DND-41 (cell line): ENCODE results near the gene SH2D3C.

ENCODE experiments used
- ATAC-seq: fragments of 200-7000 bp; cut with Tn5 transposase; 3 replicates; pipeline ENCODE4 v1.9.1; 2021; ENCODE audit warnings: low read depth; ENCODE audit not compliant: insufficient read depth
- DNase-seq: peaks from one replicate; pipeline ENCODE4 v3.0.0-alpha.2; 2020
- H2AFZ ChIP-seq: 2 replicates; pipeline ENCODE4 v1.6.0; 2012; ENCODE audit warnings: low read depth, low read length
- H3K27ac ChIP-seq: 2 replicates; pipeline ENCODE4 v1.5.1; 2012; ENCODE audit warnings: low read length, inconsistent platforms
- H3K27me3 ChIP-seq: fragments of 200-600 bp; sonication (generic); 2 replicates; pipeline ENCODE4 v1.6.0; 2012; ENCODE audit warnings: low read length, mild to moderate bottlenecking, inconsistent platforms; ENCODE audit not compliant: insufficient read depth, poor library complexity
- H3K36me3 ChIP-seq: 2 replicates; pipeline ENCODE4 v1.5.1; 2012; ENCODE audit warnings: low read length, inconsistent platforms; ENCODE audit not compliant: insufficient read depth
- H3K4me1 ChIP-seq: 2 replicates; pipeline ENCODE4 v1.5.1; 2012; ENCODE audit warnings: mild to moderate bottlenecking, low read length; ENCODE audit not compliant: insufficient read depth
- H3K4me2 ChIP-seq: 2 replicates; pipeline ENCODE4 v1.6.0; 2012; ENCODE audit warnings: mild to moderate bottlenecking, moderate library complexity, low read length, inconsistent platforms; ENCODE audit not compliant: insufficient read depth
- H3K4me3 ChIP-seq, 2 experiments: fragments of 200-600 bp in 1 of 2; shearing (Covaris generic) in 1 of 2; 2 replicates each; pipeline ENCODE4 v1.5.1; 2012 to 2016; ENCODE audit warnings: inconsistent platforms in 2 of 2, low read length in 2 of 2, mild to moderate bottlenecking in 2 of 2, low read depth in 1 of 2, moderate library complexity in 1 of 2
- H3K79me2 ChIP-seq: 2 replicates; pipeline ENCODE4 v1.6.0; 2012; ENCODE audit warnings: low read length, inconsistent platforms; ENCODE audit not compliant: insufficient read depth
- H3K9ac ChIP-seq: 2 replicates; pipeline ENCODE4 v1.6.0; 2012; ENCODE audit warnings: low read depth, mild to moderate bottlenecking, inconsistent platforms, low read length, moderate library complexity
- H3K9me3 ChIP-seq: 2 replicates; pipeline ENCODE4 v1.5.1; 2012; ENCODE audit warnings: low read length, moderate library complexity, mild to moderate bottlenecking, inconsistent platforms; ENCODE audit not compliant: insufficient read depth, severe bottlenecking
- H4K20me1 ChIP-seq: 2 replicates; pipeline ENCODE4 v1.6.0; 2012; ENCODE audit warnings: low read length; ENCODE audit not compliant: insufficient read depth
- EZH2 ChIP-seq: IDR thresholded peaks from 3 replicates; pipeline ENCODE4 v1.6.1; 2012; ENCODE audit warnings: borderline replicate concordance, low read depth, mild to moderate bottlenecking, moderate library complexity, low read length, inconsistent platforms; ENCODE audit not compliant: severe bottlenecking
- TF ChIP-seq, protein P1 (sequence below): IDR thresholded peaks from 2 replicates; pipeline ENCODE4 v1.5.1; 2012; ENCODE audit warnings: borderline replicate concordance, low read length, moderate library complexity, mild to moderate bottlenecking; ENCODE audit not compliant: poor library complexity, severe bottlenecking; ENCODE audit errors: extremely low read depth

Gene SH2D3C

DNA sequence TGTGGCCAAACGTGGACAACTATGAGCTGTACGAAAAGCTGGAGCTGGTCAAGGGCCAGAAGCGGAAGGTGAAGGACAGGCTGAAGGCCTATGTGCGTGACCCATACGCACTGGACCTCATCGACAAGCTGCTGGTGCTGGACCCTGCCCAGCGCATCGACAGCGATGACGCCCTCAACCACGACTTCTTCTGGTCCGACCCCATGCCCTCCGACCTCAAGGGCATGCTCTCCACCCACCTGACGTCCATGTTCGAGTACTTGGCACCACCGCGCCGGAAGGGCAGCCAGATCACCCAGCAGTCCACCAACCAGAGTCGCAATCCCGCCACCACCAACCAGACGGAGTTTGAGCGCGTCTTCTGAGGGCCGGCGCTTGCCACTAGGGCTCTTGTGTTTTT lies 10.7 kb upstream of the SH2D3C start:
- no peak for DNase-seq
- H4K20me1 ChIP-seq, result peaks cover 51% of the 10 kb centered on the region
- H3K36me3 ChIP-seq, result peaks cover 67% of the 10 kb centered on the region
- no peak overlapping the region for H3K4me3 ChIP-seq
- no peaks in the 10 kb centered on the region for H3K9me3 ChIP-seq
- peaks cover 52% of the 10 kb centered on the region for H3K4me1 ChIP-seq
- no peak for ATAC-seq
- H3K4me2 ChIP-seq, result no peak overlapping the region
- no peaks in the 10 kb centered on the region for H3K27me3 ChIP-seq
- no peak overlapping the region for H3K9ac ChIP-seq
- H3K79me2 ChIP-seq, result peaks cover 49% of the 10 kb centered on the region
- no peak overlapping the region for H2AFZ ChIP-seq
- H3K27ac ChIP-seq, result no peak overlapping the region
- no peak for TF ChIP-seq EZH2
- TF ChIP-seq, protein P1, sequence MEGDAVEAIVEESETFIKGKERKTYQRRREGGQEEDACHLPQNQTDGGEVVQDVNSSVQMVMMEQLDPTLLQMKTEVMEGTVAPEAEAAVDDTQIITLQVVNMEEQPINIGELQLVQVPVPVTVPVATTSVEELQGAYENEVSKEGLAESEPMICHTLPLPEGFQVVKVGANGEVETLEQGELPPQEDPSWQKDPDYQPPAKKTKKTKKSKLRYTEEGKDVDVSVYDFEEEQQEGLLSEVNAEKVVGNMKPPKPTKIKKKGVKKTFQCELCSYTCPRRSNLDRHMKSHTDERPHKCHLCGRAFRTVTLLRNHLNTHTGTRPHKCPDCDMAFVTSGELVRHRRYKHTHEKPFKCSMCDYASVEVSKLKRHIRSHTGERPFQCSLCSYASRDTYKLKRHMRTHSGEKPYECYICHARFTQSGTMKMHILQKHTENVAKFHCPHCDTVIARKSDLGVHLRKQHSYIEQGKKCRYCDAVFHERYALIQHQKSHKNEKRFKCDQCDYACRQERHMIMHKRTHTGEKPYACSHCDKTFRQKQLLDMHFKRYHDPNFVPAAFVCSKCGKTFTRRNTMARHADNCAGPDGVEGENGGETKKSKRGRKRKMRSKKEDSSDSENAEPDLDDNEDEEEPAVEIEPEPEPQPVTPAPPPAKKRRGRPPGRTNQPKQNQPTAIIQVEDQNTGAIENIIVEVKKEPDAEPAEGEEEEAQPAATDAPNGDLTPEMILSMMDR, result no peak

GRCh38 chr9:127788337-127789011 lies 10.0 kb upstream of the SH2D3C start:
- peaks cover 51% of the 10 kb centered on the region for H4K20me1 ChIP-seq
- H3K4me2 ChIP-seq, result 0 out of 2 replicates have a peak overlapping the region, but pooled peaks have one; percentile 87
- H3K79me2 ChIP-seq, result peaks cover 49% of the 10 kb centered on the region
- no peaks in the 10 kb centered on the region for H3K27me3 ChIP-seq
- peaks cover 47% of the 10 kb centered on the region for H3K4me1 ChIP-seq
- H3K9ac ChIP-seq, result 0 out of 2 replicates have a peak overlapping the region, but pooled peaks have one; percentile 94
- no peak overlapping the region for H2AFZ ChIP-seq
- no peak overlapping the region for H3K4me3 ChIP-seq
- H3K9me3 ChIP-seq, result no peaks in the 10 kb centered on the region
- TF ChIP-seq, protein P1, result no peak
- no peak for TF ChIP-seq EZH2
- H3K27ac ChIP-seq, result no peak overlapping the region
- ATAC-seq (no peak), DNase-seq (no peak)
- peaks cover 64% of the 10 kb centered on the region for H3K36me3 ChIP-seq

GRCh38 chr9:127786773-127787104 lies 8.3 kb upstream of the SH2D3C start:
- Histone ChIP-seq H3K27me3 (no peaks in the 10 kb centered on the region), H3K9me3 (no peaks in the 10 kb centered on the region), H3K4me2 (peak overlapping the region; percentile 87), H2AFZ (no peak overlapping the region), H4K20me1 (peaks cover 41% of the 10 kb centered on the region), H3K79me2 (peaks cover 50% of the 10 kb centered on the region), H3K4me3 (peak overlapping the region; percentile 98), H3K4me1 (peaks cover 40% of the 10 kb centered on the region), H3K9ac (peak overlapping the region; percentile 94), H3K27ac (peak overlapping the region; percentile 88), H3K36me3 (peaks cover 57% of the 10 kb centered on the region)
- TF ChIP-seq, protein P1, result peak; percentile 64
- TF ChIP-seq EZH2, result no peak
- DNase-seq (no peak), ATAC-seq (no peak)
